Measurements from ENCODE around the gene ZBTB37. TPM values are rescaled to one million over a fixed set of nuclear protein-coding genes. Genes with fewer than 3 reads are reported as not detected.
"Not testable (repeated sequence)": the region's sequence is repeated elsewhere in the genome, so short reads cannot be mapped to it uniquely, and the experiment has no call there.

The ZBTB37 gene
- total and polyA plus RNA-seq, 12 donors: 0.55 to 15.2 (median 11.1) TPM

GRCh38 chr1:173860065-173860464, 8.1 kb upstream of the ZBTB37 start:
- WGBS, 2 donors: 94 to 100% methylated on average over 1 of the region's 1 CpG
- no peak for TF ChIP-seq CTCF (IDR thresholded peaks at IDR 0.05)
- peaks cover 0 to 100% (median 48%) of the 10 kb centered on the region in 9 donors for H3K36me3 ChIP-seq
- intact Hi-C loops (cut with DNase I): loop anchor here in 1 of 10 donors (10.0 kb wide), 1 partner anchor 295 kb away; the partner anchor contains the start of gene RABGAP1L
- peaks cover 0 to 12% (median 5%) of the 10 kb centered on the region in 9 donors for H3K4me1 ChIP-seq
- no peak overlapping the region for H3K4me3 ChIP-seq
- no peaks in the 10 kb centered on the region for H3K27me3 ChIP-seq
- no peak for DNase-seq
- no peaks in the 10 kb centered on the region for H3K9me3 ChIP-seq
- no peak overlapping the region for H3K27ac ChIP-seq
- ATAC-seq: no peak

- DNase-seq (no peak), ATAC-seq (peak in 1 of 8 donors; percentile 8)
- H3K4me3 ChIP-seq: no peak overlapping the region
- 94 to 95% methylated on average over 7 of the region's 7 CpGs for WGBS, 2 donors
- H3K27ac ChIP-seq: no peak overlapping the region
- no peaks in the 10 kb centered on the region for H3K27me3 ChIP-seq
- intact Hi-C loops (cut with DNase I): loop anchor here in 1 of 10 donors (10.0 kb wide), 1 partner anchor 293 kb away; the partner anchor contains the start of gene RABGAP1L
- peaks cover 0 to 100% (median 62%) of the 10 kb centered on the region in 9 donors for H3K36me3 ChIP-seq
- H3K4me1 ChIP-seq: peaks cover 4 to 29% (median 21%) of the 10 kb centered on the region in 9 donors
- TF ChIP-seq CTCF (IDR thresholded peaks at IDR 0.05): no peak
- no peaks in the 10 kb centered on the region for H3K9me3 ChIP-seq
Measured at GRCh38 chr1:173861731-173862145, 6.4 kb upstream of the ZBTB37 start.

GRCh38 chr1:173862146-173862768, 5.9 kb upstream of the ZBTB37 start:
- H3K27me3 ChIP-seq: not testable (repeated sequence)

GRCh38 chr1:173862769-173863223, 5.4 kb upstream of the ZBTB37 start:
- Histone ChIP-seq H3K4me1 (peaks cover 4 to 34% (median 28%) of the 10 kb centered on the region in 9 donors), H3K36me3 (peaks cover 0 to 93% (median 61%) of the 10 kb centered on the region in 9 donors), H3K4me3 (no peak overlapping the region), H3K9me3 (no peaks in the 10 kb centered on the region), H3K27ac (no peak overlapping the region), H3K27me3 (no peaks in the 10 kb centered on the region)
- DNase-seq: no peak
- intact Hi-C loops (cut with DNase I): loop anchor here in 1 of 10 donors (10.0 kb wide), 1 partner anchor 292 kb away; the partner anchor contains the start of gene RABGAP1L
- TF ChIP-seq CTCF (IDR thresholded peaks at IDR 0.05): no peak
- ATAC-seq: no peak
- WGBS, 2 donors: 69 to 75% methylated on average over 8 of the region's 8 CpGs

More at GRCh38 chr1:173862146-173862768, 5.9 kb upstream of the ZBTB37 start:
- DNase-seq, H3K27ac ChIP-seq, H3K9me3 ChIP-seq, H3K4me3 ChIP-seq: not testable (repeated sequence)
- H3K36me3 ChIP-seq: peaks cover 0 to 99% (median 64%) of the 10 kb centered on the region in 9 donors
- intact Hi-C loops (cut with DNase I): loop anchor here in 1 of 10 donors (10.0 kb wide), 1 partner anchor 293 kb away; the partner anchor contains the start of gene RABGAP1L
- peaks cover 4 to 34% (median 26%) of the 10 kb centered on the region in 9 donors for H3K4me1 ChIP-seq
- peak in 1 of 8 donors; percentile 5 for ATAC-seq
- WGBS, 2 donors: 84 to 87% methylated on average over 13 of the region's 13 CpGs

Data from heart right ventricle (tissue), 16 donors.